ENCODE measurements around the gene CST7. TPM values are rescaled to one million over a fixed set of nuclear protein-coding genes. Genes with fewer than 3 reads are reported as not detected.

CST7 gene
- total RNA-seq, 1 experiment from 2014 or later: not detected

- H3K9ac ChIP-seq (ENCODE audit: low read length): no peak overlapping the region
- TF ChIP-seq, protein P1, sequence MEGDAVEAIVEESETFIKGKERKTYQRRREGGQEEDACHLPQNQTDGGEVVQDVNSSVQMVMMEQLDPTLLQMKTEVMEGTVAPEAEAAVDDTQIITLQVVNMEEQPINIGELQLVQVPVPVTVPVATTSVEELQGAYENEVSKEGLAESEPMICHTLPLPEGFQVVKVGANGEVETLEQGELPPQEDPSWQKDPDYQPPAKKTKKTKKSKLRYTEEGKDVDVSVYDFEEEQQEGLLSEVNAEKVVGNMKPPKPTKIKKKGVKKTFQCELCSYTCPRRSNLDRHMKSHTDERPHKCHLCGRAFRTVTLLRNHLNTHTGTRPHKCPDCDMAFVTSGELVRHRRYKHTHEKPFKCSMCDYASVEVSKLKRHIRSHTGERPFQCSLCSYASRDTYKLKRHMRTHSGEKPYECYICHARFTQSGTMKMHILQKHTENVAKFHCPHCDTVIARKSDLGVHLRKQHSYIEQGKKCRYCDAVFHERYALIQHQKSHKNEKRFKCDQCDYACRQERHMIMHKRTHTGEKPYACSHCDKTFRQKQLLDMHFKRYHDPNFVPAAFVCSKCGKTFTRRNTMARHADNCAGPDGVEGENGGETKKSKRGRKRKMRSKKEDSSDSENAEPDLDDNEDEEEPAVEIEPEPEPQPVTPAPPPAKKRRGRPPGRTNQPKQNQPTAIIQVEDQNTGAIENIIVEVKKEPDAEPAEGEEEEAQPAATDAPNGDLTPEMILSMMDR (conservative IDR thresholded peaks at IDR 0.05; ENCODE audit: low read depth, low read length): no peak
- TF ChIP-seq EZH2 (IDR thresholded peaks at IDR 0.05; ENCODE audit: low read length, unreplicated experiment) (no peak), EZH2phosphoT487 (IDR thresholded peaks at IDR 0.05; ENCODE audit: borderline replicate concordance, low read length) (no peak)
- H3K4me3 ChIP-seq (ENCODE audit: low read length): no peak overlapping the region
- no peaks in the 10 kb centered on the region for H3K9me2 ChIP-seq (replicated peaks; ENCODE audit: low read length)
- H3K36me3 ChIP-seq (ENCODE audit: low read depth, low read length): peaks cover 20% of the 10 kb centered on the region
- H3K9me3 ChIP-seq (ENCODE audit: low read length): no peaks in the 10 kb centered on the region
- H3K4me2 ChIP-seq (ENCODE audit: low read length): no peak overlapping the region
- intact Hi-C loops (cut with micrococcal nuclease): no loop called here
- ChIA-PET POLR2A (ENCODE audit: unreplicated experiment) (no interaction called here), CTCF (no interaction called here)
- DNase-seq: no peak
- H3F3A ChIP-seq (ENCODE audit: low read length, unreplicated experiment): no peaks in the 10 kb centered on the region
- no peaks in the 10 kb centered on the region for H3K27me3 ChIP-seq (ENCODE audit: low read length)
- BruUV-seq (replicated peaks): no TSS peak
- no peaks in the 10 kb centered on the region for H4K20me1 ChIP-seq (ENCODE audit: low read length)
- H3K79me2 ChIP-seq (ENCODE audit: low read length): peaks cover 68% of the 10 kb centered on the region
- peaks cover 7% of the 10 kb centered on the region for H3K4me1 ChIP-seq (ENCODE audit: insufficient read depth, low read length)
- no peak for ATAC-seq
- no peak overlapping the region for H3K27ac ChIP-seq (ENCODE audit: low read length)
- H2AFZ ChIP-seq (ENCODE audit: low read length): no peak overlapping the region
Observed at GRCh38 chr20:24985802-24986201, 36.7 kb downstream of the CST7 start.

GRCh38 chr20:24986436-24987015 is 37.5 kb downstream of the CST7 start:
- Histone ChIP-seq H3K36me3 (ENCODE audit: low read depth, low read length) (peaks cover 13% of the 10 kb centered on the region; the same call in 1 of the 2 replicates), H3K4me2 (ENCODE audit: low read length) (no peak overlapping the region), H3K9me2 (replicated peaks; ENCODE audit: low read length) (no peaks in the 10 kb centered on the region), H3K27ac (ENCODE audit: low read length) (no peak overlapping the region), H3K9me3 (ENCODE audit: low read length) (no peaks in the 10 kb centered on the region), H2AFZ (ENCODE audit: low read length) (no peak overlapping the region), H3K9ac (ENCODE audit: low read length) (no peak overlapping the region), H3K79me2 (ENCODE audit: low read length) (peaks cover 75% of the 10 kb centered on the region), H3K4me1 (ENCODE audit: insufficient read depth, low read length) (peaks cover 14% of the 10 kb centered on the region), H3K4me3 (ENCODE audit: low read length) (no peak overlapping the region), H4K20me1 (ENCODE audit: low read length) (no peaks in the 10 kb centered on the region), H3K27me3 (ENCODE audit: low read length) (no peaks in the 10 kb centered on the region), H3F3A (ENCODE audit: low read length, unreplicated experiment) (no peaks in the 10 kb centered on the region)
- BruUV-seq (replicated peaks): no TSS peak
- TF ChIP-seq EZH2phosphoT487 (IDR thresholded peaks at IDR 0.05; ENCODE audit: borderline replicate concordance, low read length) (no peak), EZH2 (IDR thresholded peaks at IDR 0.05; ENCODE audit: low read length, unreplicated experiment) (no peak)
- TF ChIP-seq, protein P1 (conservative IDR thresholded peaks at IDR 0.05; ENCODE audit: low read depth, low read length): no peak
- no peak for DNase-seq
- ChIA-PET POLR2A (ENCODE audit: unreplicated experiment) (no interaction called here), CTCF (no interaction called here)
- ATAC-seq: no peak
- intact Hi-C loops (cut with micrococcal nuclease): no loop called here

DNA sequence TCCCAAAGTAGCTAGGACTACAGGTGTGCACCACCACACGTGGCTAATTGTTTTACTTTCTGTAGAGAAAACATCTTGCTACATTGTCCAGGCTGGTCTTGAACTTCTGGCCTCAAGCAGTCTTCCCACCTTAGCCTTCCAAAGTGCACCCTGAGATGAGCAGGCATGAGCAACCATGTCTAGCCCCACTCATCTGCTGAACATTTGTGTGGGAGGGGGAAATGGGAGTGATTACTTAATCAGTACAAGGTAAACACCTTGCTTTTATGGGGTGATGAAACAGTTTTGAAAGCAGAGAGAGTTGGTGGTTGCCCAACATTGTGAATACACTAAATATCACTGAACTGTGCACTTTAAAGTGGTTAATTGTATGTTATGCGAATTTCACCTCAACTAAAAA is 38.2 kb downstream of the CST7 start:
- CTCF ChIA-PET: no interaction called here
- H3K9me3 ChIP-seq (ENCODE audit: low read length): no peaks in the 10 kb centered on the region
- TF ChIP-seq, protein P1 (conservative IDR thresholded peaks at IDR 0.05; ENCODE audit: low read depth, low read length): no peak
- peaks cover 18% of the 10 kb centered on the region for H3K4me1 ChIP-seq (ENCODE audit: insufficient read depth, low read length)
- peaks cover 82% of the 10 kb centered on the region for H3K79me2 ChIP-seq (ENCODE audit: low read length)
- no peak overlapping the region for H3K4me3 ChIP-seq (ENCODE audit: low read length)
- H3K9ac ChIP-seq (ENCODE audit: low read length): no peak overlapping the region
- H3K4me2 ChIP-seq (ENCODE audit: low read length): no peak overlapping the region
- H3K27me3 ChIP-seq (ENCODE audit: low read length): no peaks in the 10 kb centered on the region
- H3K36me3 ChIP-seq (ENCODE audit: low read depth, low read length): peaks cover 8% of the 10 kb centered on the region; the same call in 1 of the 2 replicates
- H3K9me2 ChIP-seq (replicated peaks; ENCODE audit: low read length): no peaks in the 10 kb centered on the region
- H2AFZ ChIP-seq (ENCODE audit: low read length): no peak overlapping the region
- no peaks in the 10 kb centered on the region for H4K20me1 ChIP-seq (ENCODE audit: low read length)
- no peaks in the 10 kb centered on the region for H3F3A ChIP-seq (ENCODE audit: low read length, unreplicated experiment)
- intact Hi-C loops (cut with micrococcal nuclease): no loop called here
- DNase-seq: no peak
- no TSS peak for BruUV-seq (replicated peaks)
- ATAC-seq: no peak
- POLR2A ChIA-PET (ENCODE audit: unreplicated experiment): no interaction called here
- H3K27ac ChIP-seq (ENCODE audit: low read length): no peak overlapping the region
